Osteocyte (in vitro differentiated cells): ENCODE measurements around the gene RAB4A. TPM values are rescaled to one million over a fixed set of nuclear protein-coding genes. Genes with fewer than 3 reads are reported as not detected.

Experiments used
- DNase-seq: peaks from one replicate; pipeline ENCODE4 v3.0.0; 2021; ENCODE audit warnings: mixed read lengths; ENCODE audit not compliant: unreplicated experiment; ENCODE audit errors: extremely low spot score
- H3K27ac Mint-ChIP-seq: one replicate; pipeline ENCODE4 v1.8.0; 2021; ENCODE audit warnings: mild to moderate bottlenecking, mixed read lengths; ENCODE audit not compliant: unreplicated experiment
- H3K27me3 Mint-ChIP-seq: one replicate; pipeline ENCODE4 v1.8.0; 2021; ENCODE audit warnings: mixed read lengths; ENCODE audit not compliant: unreplicated experiment
- H3K36me3 Mint-ChIP-seq: one replicate; pipeline ENCODE4 v1.8.0; 2021; ENCODE audit warnings: mixed read lengths; ENCODE audit not compliant: unreplicated experiment
- H3K4me1 Mint-ChIP-seq: one replicate; pipeline ENCODE4 v1.8.0; 2021; ENCODE audit warnings: mixed read lengths; ENCODE audit not compliant: unreplicated experiment
- H3K4me3 Mint-ChIP-seq: one replicate; pipeline ENCODE4 v1.8.0; 2021; ENCODE audit warnings: mild to moderate bottlenecking, moderate library complexity, mixed read lengths; ENCODE audit not compliant: unreplicated experiment
- H3K9me3 Mint-ChIP-seq: one replicate; pipeline ENCODE4 v1.8.0; 2021; ENCODE audit warnings: mixed read lengths; ENCODE audit not compliant: unreplicated experiment
- CTCF ChIP-seq: fragments of 200-600 bp; sonication (generic); IDR thresholded peaks from 2 replicates; pipeline ENCODE4 v1.5.0; 2021; ENCODE audit warnings: antibody characterized with exemption, mild to moderate bottlenecking, moderate library complexity
- total RNA-seq: library from RNA; stranded (reverse); gene quantifications from 2 replicates; pipeline ENCODE4 v1.2.1, GENCODE V29; 2021

RAB4A gene
- total RNA-seq, 1 donor from 2014 or later: 53.1 TPM

GRCh38 chr1:229226796-229227195, 44.1 kb upstream of the RAB4A start:
- Mint-ChIP-seq H3K27me3 (peaks cover 43% of the 10 kb centered on the region), H3K4me1 (peaks cover 31% of the 10 kb centered on the region), H3K36me3 (no peaks in the 10 kb centered on the region), H3K27ac (no peak overlapping the region), H3K4me3 (no peak overlapping the region), H3K9me3 (no peaks in the 10 kb centered on the region)
- no peak for DNase-seq
- no peak for TF ChIP-seq CTCF

GRCh38 chr1:229227298-229227919, 43.5 kb upstream of the RAB4A start:
- peak; percentile 92 for DNase-seq
- Mint-ChIP-seq H3K4me1 (peaks cover 36% of the 10 kb centered on the region), H3K9me3 (no peaks in the 10 kb centered on the region), H3K4me3 (no peak overlapping the region), H3K27me3 (peaks cover 43% of the 10 kb centered on the region), H3K36me3 (no peaks in the 10 kb centered on the region), H3K27ac (no peak overlapping the region)
- TF ChIP-seq CTCF: peak; percentile 95

GRCh38 chr1:229228522-229228921, 42.4 kb upstream of the RAB4A start:
- no peaks in the 10 kb centered on the region for H3K9me3 Mint-ChIP-seq
- TF ChIP-seq CTCF: no peak
- H3K27ac Mint-ChIP-seq: no peak overlapping the region
- H3K27me3 Mint-ChIP-seq: peaks cover 40% of the 10 kb centered on the region
- no peak overlapping the region for H3K4me3 Mint-ChIP-seq
- H3K4me1 Mint-ChIP-seq: peaks cover 36% of the 10 kb centered on the region
- no peaks in the 10 kb centered on the region for H3K36me3 Mint-ChIP-seq
- DNase-seq: no peak

- H3K4me3 Mint-ChIP-seq: no peak overlapping the region
These were observed 41.7 kb upstream of the RAB4A start for GRCh38 chr1:229229137-229229720.

More at GRCh38 chr1:229229137-229229720, 41.7 kb upstream of the RAB4A start:
- no peak overlapping the region for H3K27ac Mint-ChIP-seq
- no peaks in the 10 kb centered on the region for H3K9me3 Mint-ChIP-seq
- H3K4me1 Mint-ChIP-seq: peaks cover 36% of the 10 kb centered on the region
- no peaks in the 10 kb centered on the region for H3K36me3 Mint-ChIP-seq
- DNase-seq: no peak
- TF ChIP-seq CTCF: no peak
- H3K27me3 Mint-ChIP-seq: peaks cover 42% of the 10 kb centered on the region
